GM13977 (cell line): Measurements from ENCODE around the gene NTNG2.

Experiments used
- DNase-seq: peaks from one replicate; pipeline ENCODE4 v3.0.0; 2012; ENCODE audit warnings: low spot score
- CTCF ChIP-seq: IDR thresholded peaks from 2 replicates; pipeline ENCODE4 v1.5.1; 2012; ENCODE audit warnings: mild to moderate bottlenecking, control low read depth; ENCODE audit not compliant: insufficient read depth; ENCODE audit errors: extremely low read depth, missing control alignments
- in situ Hi-C: fragments of 300-500 bp; cut with MboI; formaldehyde crosslinking; loops from one replicate; pipeline ENCODE4 v1.12.0; 2022; ENCODE audit warnings: low sequenced_read_pairs, low pct_unique_long_range_greater_than_20kb, mixed read lengths, inconsistent platforms; ENCODE audit not compliant: unreplicated experiment

Gene NTNG2

GRCh38 chr9:132161743-132162184 lies at the start of gene NTNG2:
Gene NTNG2, plus strand, starts transcription at chr9:132162058. Its CDS starts 4,774 bp downstream, at chr9:132166832.
- TF ChIP-seq CTCF: no peak
- in situ Hi-C loops: no loop called here
- no peak for DNase-seq

GRCh38 chr9:132114102-132114707 lies 47.7 kb upstream of the NTNG2 start:
- in situ Hi-C loops: no loop called here
- no peak for TF ChIP-seq CTCF
- DNase-seq: no peak

GRCh38 chr9:132116583-132116982 lies 45.3 kb upstream of the NTNG2 start:
- DNase-seq: no peak
- in situ Hi-C loops: no loop called here
- TF ChIP-seq CTCF: no peak

- no peak for DNase-seq
- in situ Hi-C loops: no loop called here
- no peak for TF ChIP-seq CTCF
These were observed 44.2 kb upstream of the NTNG2 start for GRCh38 chr9:132117694-132118093.

DNA sequence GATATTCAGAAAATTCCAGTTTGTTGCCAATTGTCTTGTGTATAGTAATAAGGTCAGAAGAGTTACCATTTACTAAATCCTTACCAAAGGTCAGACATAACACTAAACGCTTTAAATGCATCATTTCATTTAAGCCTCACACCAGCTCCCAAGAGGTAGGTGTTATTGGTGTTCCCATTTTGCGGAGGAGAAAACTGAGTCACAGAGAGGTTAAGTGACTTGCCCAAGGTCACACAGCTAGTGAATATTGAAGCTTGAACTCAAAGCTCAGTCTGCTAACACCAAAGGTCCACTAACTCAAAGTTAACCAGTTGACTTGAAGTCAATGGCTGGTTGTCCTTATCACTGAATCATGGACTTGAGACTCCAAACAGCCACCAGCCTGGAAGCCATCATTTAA lies 40.8 kb upstream of the NTNG2 start:
- DNase-seq: no peak
- in situ Hi-C loops: no loop called here
- TF ChIP-seq CTCF: no peak

GRCh38 chr9:132124800-132125199 lies 37.1 kb upstream of the NTNG2 start:
- no peak for TF ChIP-seq CTCF
- in situ Hi-C loops: no loop called here
- no peak for DNase-seq

DNA sequence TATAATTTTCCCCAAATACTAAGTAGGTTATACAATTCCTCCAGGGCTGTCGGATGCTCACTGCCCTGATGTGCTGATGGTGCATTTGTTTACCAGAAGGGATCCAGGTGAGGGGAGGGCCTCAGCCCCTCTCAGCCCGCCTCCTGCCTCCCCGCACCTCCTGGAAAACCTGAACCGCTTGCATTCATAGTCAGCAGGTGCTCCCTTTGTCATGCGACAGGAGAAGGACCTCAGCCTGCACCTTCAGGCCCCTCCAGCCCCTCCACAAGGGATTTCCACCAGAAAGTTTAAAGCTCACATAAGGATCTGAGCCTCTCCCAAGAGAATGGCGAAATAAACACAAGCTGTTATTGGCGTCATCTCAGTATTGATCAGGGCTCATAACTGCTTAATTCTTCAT lies 36.5 kb upstream of the NTNG2 start:
- no peak for DNase-seq
- in situ Hi-C loops: no loop called here
- no peak for TF ChIP-seq CTCF
